Motor neuron (in vitro differentiated cells): ENCODE measurements around the gene PMEPA1. TPM values are rescaled to one million over a fixed set of nuclear protein-coding genes. Genes with fewer than 3 reads are reported as not detected.

Experiments
- ATAC-seq, 8 experiments: fragments of 200-7000 bp; cut with Tn5 transposase; replicated peaks in 6 of 8; 2 replicates each; pipeline ENCODE4 v1.8.0; 2021; ENCODE audit warnings: mild to moderate bottlenecking in 8 of 8, moderate library complexity in 8 of 8
- H3K27ac ChIP-seq, 2 donors: fragments of 250-450 bp; sonication (Bioruptor Pico); 2 replicates each; pipeline ENCODE4 v1.9.0; 2021; ENCODE audit warnings: antibody characterized with exemption in 2 of 2, mild to moderate bottlenecking in 2 of 2, moderate library complexity in 1 of 2
- H3K4me1 ChIP-seq, 2 donors: fragments of 250-450 bp; sonication (Bioruptor Pico); replicated peaks in 1 of 2; 2 replicates each; pipeline ENCODE4 v1.6.1; 2021; ENCODE audit warnings: antibody characterized with exemption in 2 of 2, mild to moderate bottlenecking in 2 of 2, moderate library complexity in 1 of 2
- H3K4me3 ChIP-seq, 5 donors: fragments of 250-450 bp; sonication (Bioruptor Pico); 2 replicates each; pipeline ENCODE4 v1.9.0; 2021; ENCODE audit warnings: antibody characterized with exemption in 5 of 5, mild to moderate bottlenecking in 5 of 5, moderate library complexity in 4 of 5
- WGBS, 10 experiments: fragments of 450-650 bp; shearing (Covaris generic); methylation state at CpG; one replicate each; pipeline ENCODE4 v1.0.0; 2022; 5-methylcytosine and 5-hydroxymethylcytosine counted together
- in situ Hi-C, 9 experiments: fragments of 400-800 bp; cut with MboI; loops; one replicate each; pipeline ENCODE4 v1.15.0; 2021; ENCODE audit warnings: low sequenced_read_pairs in 9 of 9, low pct_unique_long_range_greater_than_20kb in 2 of 9; ENCODE audit not compliant: unreplicated experiment in 9 of 9
- total RNA-seq, 8 experiments: library from RNA; unstranded; fragments of 300-600 nt; gene quantifications; 2 replicates each; pipeline versions ENCODE4 v1.2.3 to v1.2.4, GENCODE V29; 2022

PMEPA1 gene
- total RNA-seq, 8 experiments from 2014 or later = 0.61 to 26.2 (median 2.8) TPM

DNA sequence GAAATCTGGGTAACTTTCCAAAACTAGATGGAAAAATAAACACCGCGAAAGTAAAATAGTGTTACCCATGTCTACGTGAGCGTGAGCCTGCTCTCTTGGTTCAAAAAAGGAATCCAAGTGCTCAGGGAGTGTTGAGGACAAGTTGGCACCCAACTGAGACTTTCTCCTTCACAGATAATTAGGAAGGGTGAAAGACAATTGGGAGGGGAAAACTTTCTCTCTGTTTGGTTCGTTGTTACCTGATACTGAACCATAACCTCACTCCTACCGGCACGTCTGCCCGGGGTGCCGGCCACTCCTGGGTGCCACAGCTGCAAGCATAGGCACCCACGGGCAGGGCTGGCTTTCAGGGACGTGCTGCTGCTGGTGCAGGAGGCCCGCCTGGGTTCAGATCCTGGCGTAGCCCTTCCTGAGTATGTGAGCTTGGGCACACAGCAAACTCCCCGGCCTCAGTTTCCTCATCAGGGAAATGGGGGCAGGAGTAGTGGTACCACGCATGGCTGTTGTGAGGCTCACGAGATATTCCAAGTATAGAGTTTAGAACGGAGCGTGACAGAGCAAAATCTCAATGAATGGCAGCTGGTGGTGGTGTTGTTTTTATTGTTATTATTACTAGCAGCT, 38.2 kb upstream of the PMEPA1 start:
- Histone ChIP-seq H3K4me1 (peaks cover 0 to 10% of the 10 kb centered on the region in 2 donors), H3K4me3 (no peak overlapping the region), H3K27ac (no peak overlapping the region)
- ATAC-seq = peak in 1 of 8 experiments; percentile 13
- 47 to 90% (median 63%) methylated on average over 1 to 7 of the region's 18 CpGs; no CpG with 5 or more reads in 1 of the 10 experiments for WGBS, 10 experiments
- in situ Hi-C loops = no loop called here

- in situ Hi-C loops = no loop called here
- H3K4me3 ChIP-seq = no peak overlapping the region
- no peak for ATAC-seq
- peaks cover 0 to 10% of the 10 kb centered on the region in 2 donors for H3K4me1 ChIP-seq
- no peak overlapping the region for H3K27ac ChIP-seq
- 17 to 100% (median 77%) methylated on average over 1 to 4 of the region's 7 CpGs; no CpG with 5 or more reads in 2 of the 10 experiments for WGBS, 10 experiments
These were observed 37.1 kb upstream of the PMEPA1 start for GRCh38 chr20:57746832-57747404.

- ATAC-seq = no peak
- WGBS, 10 experiments = 94 to 100% (median 95%) methylated on average over 2 to 12 of the region's 13 CpGs; no CpG with 5 or more reads in 3 of the 10 experiments
- no peak overlapping the region for H3K4me3 ChIP-seq
- no peak overlapping the region for H3K27ac ChIP-seq
- peaks cover 0 to 10% of the 10 kb centered on the region in 2 donors for H3K4me1 ChIP-seq
- in situ Hi-C loops = no loop called here
These were observed 36.4 kb upstream of the PMEPA1 start for GRCh38 chr20:57746201-57746600.

GRCh38 chr20:57744206-57744605, 34.4 kb upstream of the PMEPA1 start:
- no peak overlapping the region for H3K4me3 ChIP-seq
- H3K4me1 ChIP-seq = peaks cover 0 to 8% of the 10 kb centered on the region in 2 donors
- no peak for ATAC-seq
- in situ Hi-C loops = no loop called here
- H3K27ac ChIP-seq = no peak overlapping the region
- WGBS, 10 experiments = 38 to 100% (median 81%) methylated on average over 1 to 4 of the region's 6 CpGs; no CpG with 5 or more reads in 4 of the 10 experiments

GRCh38 chr20:57743450-57744095, 33.8 kb upstream of the PMEPA1 start:
- ATAC-seq = no peak
- in situ Hi-C loops = no loop called here
- H3K4me1 ChIP-seq = peaks cover 0 to 1% of the 10 kb centered on the region in 2 donors
- WGBS, 10 experiments = 45 to 97% (median 85%) methylated on average over 3 to 9 of the region's 10 CpGs; no CpG with 5 or more reads in 1 of the 10 experiments
- no peak overlapping the region for H3K27ac ChIP-seq
- no peak overlapping the region for H3K4me3 ChIP-seq

DNA sequence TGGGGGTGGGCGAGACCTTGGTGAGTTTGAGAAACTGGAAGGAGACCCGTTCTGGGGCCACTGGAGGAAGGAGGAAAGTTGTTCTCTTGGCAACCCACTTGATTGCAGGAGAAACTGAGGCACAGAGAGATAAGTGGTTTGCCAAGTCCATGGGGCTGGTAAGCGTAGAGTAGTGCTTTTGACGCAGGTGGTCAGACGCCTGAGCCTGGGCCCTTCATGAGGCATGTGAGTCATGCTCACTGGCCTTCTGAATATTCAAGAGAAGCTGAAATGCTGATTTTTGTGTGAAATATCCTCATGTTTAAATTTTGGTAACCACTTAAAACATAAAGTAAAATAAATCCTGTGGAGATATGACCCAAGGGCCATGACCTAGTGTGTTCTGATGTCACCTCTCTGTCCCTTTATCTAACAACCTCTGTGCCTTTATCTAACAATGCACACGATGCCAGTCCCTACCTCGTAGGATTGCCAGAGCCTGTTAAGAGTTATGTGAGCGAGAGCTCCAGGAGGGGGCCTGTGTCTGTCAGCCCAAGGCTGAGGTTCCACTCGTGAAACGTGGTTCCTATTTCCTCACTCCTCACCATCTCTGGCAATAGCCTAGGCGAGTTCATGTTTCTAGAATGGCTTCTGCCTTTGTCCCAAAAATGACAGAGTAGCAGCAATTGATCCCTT, 32.8 kb upstream of the PMEPA1 start:
- in situ Hi-C loops = no loop called here
- 28 to 92% (median 46%) methylated on average over 2 to 8 of the region's 11 CpGs; no CpG with 5 or more reads in 2 of the 10 experiments for WGBS, 10 experiments
- ATAC-seq = peak in 5 of 8 experiments; percentile 22 to 95 (median 86)
- no peaks in the 10 kb centered on the region for H3K4me1 ChIP-seq
- H3K4me3 ChIP-seq = no peak overlapping the region
- no peak overlapping the region for H3K27ac ChIP-seq

GRCh38 chr20:57738484-57738883, 28.7 kb upstream of the PMEPA1 start:
- WGBS, 10 experiments = 8 to 80% (median 33%) methylated on average over 1 to 2 of the region's 2 CpGs; no CpG with 5 or more reads in 5 of the 10 experiments
- no peak overlapping the region for H3K4me3 ChIP-seq
- peak in 3 of 8 experiments; percentile 53 to 71 (median 62) for ATAC-seq
- in situ Hi-C loops = no loop called here
- no peak overlapping the region for H3K27ac ChIP-seq
- peaks cover 0 to 2% of the 10 kb centered on the region in 2 donors for H3K4me1 ChIP-seq

GRCh38 chr20:57738053-57738452, 28.2 kb upstream of the PMEPA1 start:
- H3K4me1 ChIP-seq = peaks cover 0 to 2% of the 10 kb centered on the region in 2 donors
- WGBS, 10 experiments = 27 to 100% (median 65%) methylated on average over 1 to 2 of the region's 2 CpGs; no CpG with 5 or more reads in 1 of the 10 experiments
- no peak for ATAC-seq
- in situ Hi-C loops = no loop called here
- no peak overlapping the region for H3K27ac ChIP-seq
- H3K4me3 ChIP-seq = no peak overlapping the region

DNA sequence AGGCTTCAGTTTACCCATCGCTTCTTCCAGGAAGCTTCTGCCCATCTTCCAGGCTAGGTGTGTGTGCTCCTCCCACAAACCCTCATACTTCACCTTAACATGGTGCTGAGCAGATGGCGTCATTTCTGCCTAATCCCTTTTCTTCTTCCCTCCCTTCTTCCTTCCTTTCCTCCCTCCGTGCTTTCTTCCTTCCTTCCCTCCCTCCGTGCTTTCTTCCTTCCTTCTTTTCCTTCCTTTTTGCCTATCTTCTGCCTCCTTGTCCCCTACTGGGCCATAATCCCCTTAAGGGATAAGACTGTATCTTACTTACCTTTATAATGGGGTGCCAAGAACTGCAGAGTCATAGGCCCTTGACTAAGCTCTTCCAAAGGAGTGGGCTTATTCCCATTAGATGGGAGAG, 27.5 kb upstream of the PMEPA1 start:
- no peak overlapping the region for H3K27ac ChIP-seq
- no peak overlapping the region for H3K4me3 ChIP-seq
- no peak for ATAC-seq
- in situ Hi-C loops = no loop called here
- peaks cover 0 to 2% of the 10 kb centered on the region in 2 donors for H3K4me1 ChIP-seq
- WGBS, 10 experiments = 10 to 100% (median 76%) methylated on average over 1 to 4 of the region's 4 CpGs; no CpG with 5 or more reads in 1 of the 10 experiments

DNA sequence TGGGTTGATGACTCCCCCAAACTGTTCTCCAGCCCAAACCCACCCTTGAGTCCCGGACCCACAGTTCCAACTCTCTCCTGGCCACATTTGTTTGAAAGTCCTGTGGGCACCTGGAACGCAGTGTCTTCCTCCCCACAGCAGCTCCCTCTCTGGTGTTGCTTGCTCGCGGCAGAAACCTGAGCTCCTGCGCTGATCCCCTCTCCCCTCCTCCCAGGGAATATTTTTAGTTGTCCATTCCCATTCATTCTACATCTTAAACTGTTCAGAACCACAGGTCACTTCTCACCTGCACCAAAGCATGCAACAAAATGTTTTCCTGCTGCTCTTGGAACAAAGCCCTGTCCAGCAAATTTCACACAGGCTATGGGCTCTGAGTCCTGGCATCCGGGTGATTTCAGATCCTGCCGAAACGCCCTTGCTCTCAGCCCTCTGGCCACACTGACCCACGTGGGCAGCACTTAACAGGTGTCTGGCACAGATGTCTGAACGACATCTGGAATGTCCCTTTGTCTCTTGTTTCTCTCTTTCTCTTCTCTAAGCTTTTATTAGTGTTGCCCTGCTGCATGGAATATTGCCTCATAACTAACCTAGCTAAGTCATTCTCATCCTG, 27.0 kb upstream of the PMEPA1 start:
- peaks cover 0 to 2% of the 10 kb centered on the region in 2 donors for H3K4me1 ChIP-seq
- 20 to 71% (median 53%) methylated on average over 1 to 9 of the region's 10 CpGs; no CpG with 5 or more reads in 2 of the 10 experiments for WGBS, 10 experiments
- in situ Hi-C loops = no loop called here
- no peak overlapping the region for H3K4me3 ChIP-seq
- no peak overlapping the region for H3K27ac ChIP-seq
- no peak for ATAC-seq

DNA sequence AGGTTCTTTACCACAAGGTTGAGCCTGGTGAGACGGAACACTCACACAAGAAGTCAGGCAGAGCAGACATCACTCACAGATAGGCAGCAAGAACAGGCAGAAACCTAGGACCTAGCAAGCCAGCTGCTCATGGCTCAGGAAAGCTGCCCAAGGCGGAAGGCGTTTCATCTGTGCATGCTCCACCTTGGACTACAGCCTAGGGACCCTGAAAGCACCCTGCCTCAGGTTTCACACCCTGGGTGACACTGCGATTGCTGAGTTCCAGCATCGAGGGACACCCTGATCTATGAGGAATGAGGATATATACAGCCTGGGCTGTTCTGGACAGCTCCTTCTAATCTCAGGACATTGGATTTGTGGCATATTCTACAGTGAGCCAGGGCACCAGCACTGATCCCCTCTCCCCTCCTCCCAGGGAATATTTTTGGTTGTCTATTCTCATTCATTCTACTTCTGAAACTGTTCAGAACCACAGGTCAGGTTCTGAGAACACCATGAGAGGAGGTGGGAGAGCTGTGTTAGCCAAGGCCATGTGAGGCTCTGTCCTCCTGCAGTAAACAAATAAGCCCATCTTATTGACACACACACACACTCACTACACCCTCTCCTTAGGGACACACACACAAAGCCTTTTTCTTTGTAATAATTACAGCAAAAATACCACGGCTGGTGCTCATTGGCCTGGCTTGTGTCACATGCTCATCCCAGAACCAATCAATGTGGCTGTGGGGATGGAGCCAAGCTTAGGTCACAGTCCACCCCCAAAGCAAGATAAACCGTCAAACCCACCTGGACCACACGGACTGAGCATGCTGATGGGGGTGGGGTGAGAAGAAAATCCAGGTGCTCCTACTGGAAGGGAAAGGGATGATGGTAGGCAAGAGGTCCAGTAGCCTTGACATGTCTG, 26.3 kb upstream of the PMEPA1 start:
- no peak overlapping the region for H3K4me3 ChIP-seq
- ATAC-seq = no peak
- WGBS, 10 experiments = 43 to 100% (median 66%) methylated on average over 1 to 6 of the region's 8 CpGs; no CpG with 5 or more reads in 2 of the 10 experiments
- peaks cover 0 to 2% of the 10 kb centered on the region in 2 donors for H3K4me1 ChIP-seq
- in situ Hi-C loops = no loop called here
- no peak overlapping the region for H3K27ac ChIP-seq

DNA sequence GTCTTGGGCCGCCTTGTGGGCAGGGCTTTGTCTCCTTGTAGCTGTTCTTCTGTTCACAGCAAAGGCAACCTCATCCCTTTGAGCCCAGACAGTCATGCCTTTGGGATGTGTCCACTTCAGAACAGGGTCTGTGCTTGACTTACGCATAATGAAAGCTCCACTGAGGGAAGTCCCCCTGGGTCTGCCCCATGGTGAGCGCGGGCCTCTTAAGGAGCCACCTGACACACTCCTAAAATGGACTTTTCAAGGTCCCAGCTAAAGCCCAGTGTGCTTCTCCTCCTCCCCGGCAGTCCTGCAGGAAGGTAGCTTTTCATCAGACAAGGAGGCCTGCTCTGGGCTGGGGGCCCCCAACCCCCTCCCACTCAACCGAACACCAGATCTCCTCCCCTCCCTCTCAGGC, 24.9 kb upstream of the PMEPA1 start:
- in situ Hi-C loops = no loop called here

More for the DNA sequence above, 24.9 kb upstream of the PMEPA1 start:
- 100% methylated on average over 2 of the region's 6 CpGs; no CpG with 5 or more reads in 8 of the 10 experiments for whole genome bisulfite sequencing, 10 experiments
- H3K27ac ChIP-seq = no peak overlapping the region
- H3K4me3 ChIP-seq = no peak overlapping the region
- ATAC-seq = no peak
- peaks cover 0 to 2% of the 10 kb centered on the region in 2 donors for H3K4me1 ChIP-seq
